ENCODE data around the gene GLOD4.

DNA sequence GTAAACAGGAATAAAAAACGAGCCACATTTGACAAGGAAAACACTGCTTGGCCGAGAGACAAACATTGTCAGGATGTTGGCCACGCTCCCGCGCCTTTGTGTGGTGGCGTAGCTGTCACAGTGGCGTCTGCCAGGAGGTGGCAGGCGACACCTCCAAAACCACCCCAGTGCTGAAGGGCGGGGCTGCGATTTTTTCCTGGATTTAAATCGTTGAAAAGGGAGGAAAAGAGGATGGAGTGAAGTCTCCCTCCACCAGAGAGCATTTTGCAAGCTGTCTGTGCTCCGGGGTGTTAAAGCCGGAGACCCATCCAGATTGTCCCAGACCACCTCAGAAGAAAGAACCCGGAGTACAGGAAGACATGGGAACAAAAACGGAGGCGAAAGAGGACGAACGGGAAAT is 12.8 kb upstream of the GLOD4 start:
- TF ChIP-seq, protein P1, sequence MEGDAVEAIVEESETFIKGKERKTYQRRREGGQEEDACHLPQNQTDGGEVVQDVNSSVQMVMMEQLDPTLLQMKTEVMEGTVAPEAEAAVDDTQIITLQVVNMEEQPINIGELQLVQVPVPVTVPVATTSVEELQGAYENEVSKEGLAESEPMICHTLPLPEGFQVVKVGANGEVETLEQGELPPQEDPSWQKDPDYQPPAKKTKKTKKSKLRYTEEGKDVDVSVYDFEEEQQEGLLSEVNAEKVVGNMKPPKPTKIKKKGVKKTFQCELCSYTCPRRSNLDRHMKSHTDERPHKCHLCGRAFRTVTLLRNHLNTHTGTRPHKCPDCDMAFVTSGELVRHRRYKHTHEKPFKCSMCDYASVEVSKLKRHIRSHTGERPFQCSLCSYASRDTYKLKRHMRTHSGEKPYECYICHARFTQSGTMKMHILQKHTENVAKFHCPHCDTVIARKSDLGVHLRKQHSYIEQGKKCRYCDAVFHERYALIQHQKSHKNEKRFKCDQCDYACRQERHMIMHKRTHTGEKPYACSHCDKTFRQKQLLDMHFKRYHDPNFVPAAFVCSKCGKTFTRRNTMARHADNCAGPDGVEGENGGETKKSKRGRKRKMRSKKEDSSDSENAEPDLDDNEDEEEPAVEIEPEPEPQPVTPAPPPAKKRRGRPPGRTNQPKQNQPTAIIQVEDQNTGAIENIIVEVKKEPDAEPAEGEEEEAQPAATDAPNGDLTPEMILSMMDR (conservative IDR thresholded peaks at IDR 0.05; ENCODE audit: low read length) = peak; percentile 61
- TF ChIP-seq EZH2phosphoT487 (IDR thresholded peaks at IDR 0.05; ENCODE audit: borderline replicate concordance, low read depth, low read length) = no peak
